GM23338 (cell line): ENCODE data around the gene PLIN4. TPM values are rescaled to one million over a fixed set of nuclear protein-coding genes. Genes with fewer than 3 reads are reported as not detected.

ENCODE experiments used
- ATAC-seq: fragments of 200-7000 bp; cut with Tn5 transposase; 3 replicates; pipeline ENCODE4 v1.9.1; 2020
- DNase-seq: peaks from one replicate; pipeline ENCODE4 v3.0.0-alpha.2; 2015; ENCODE audit warnings: low spot score
- H2AFZ ChIP-seq: fragments of 200-600 bp; sonication (generic); 2 replicates; pipeline ENCODE4 v1.8.0; 2016; ENCODE audit warnings: antibody characterized with exemption, mild to moderate bottlenecking, moderate library complexity
- H3F3A ChIP-seq: fragments of 200-600 bp; sonication (generic); replicated peaks from 2 replicates; pipeline ENCODE4 v1.8.0; 2017; ENCODE audit warnings: antibody characterized with exemption, mixed run types, low read depth
- H3K27ac ChIP-seq: fragments of 200-600 bp; sonication (generic); 2 replicates; pipeline ENCODE4 v1.6.1; 2016; ENCODE audit warnings: low read depth
- H3K27me3 ChIP-seq: fragments of 200-600 bp; sonication (generic); 2 replicates; pipeline ENCODE4 v1.8.0; 2016; ENCODE audit warnings: mild to moderate bottlenecking, mixed run types, moderate library complexity; ENCODE audit not compliant: insufficient read depth
- H3K36me3 ChIP-seq: fragments of 200-600 bp; sonication (generic); 2 replicates; pipeline ENCODE4 v1.8.0; 2016; ENCODE audit warnings: mild to moderate bottlenecking; ENCODE audit not compliant: insufficient read depth
- H3K4me1 ChIP-seq: fragments of 200-600 bp; sonication (generic); 2 replicates; pipeline ENCODE4 v1.8.0; 2016; ENCODE audit warnings: mild to moderate bottlenecking, moderate library complexity; ENCODE audit not compliant: insufficient read depth
- H3K4me2 ChIP-seq: fragments of 200-600 bp; sonication (generic); 2 replicates; pipeline ENCODE4 v1.7.1; 2017; ENCODE audit warnings: mixed run types
- H3K4me3 ChIP-seq: fragments of 200-600 bp; sonication (generic); 2 replicates; pipeline ENCODE4 v1.6.1; 2016; ENCODE audit warnings: mixed run types
- H3K79me2 ChIP-seq: fragments of 200-600 bp; sonication (generic); replicated peaks from 2 replicates; pipeline ENCODE4 v1.8.0; 2017; ENCODE audit warnings: mild to moderate bottlenecking; ENCODE audit not compliant: insufficient read depth
- H3K9me2 ChIP-seq: fragments of 200-600 bp; sonication (generic); 2 replicates; pipeline ENCODE4 v1.8.0; 2017; ENCODE audit not compliant: insufficient read depth
- H4K20me1 ChIP-seq: fragments of 200-600 bp; sonication (generic); replicated peaks from 2 replicates; pipeline ENCODE4 v1.8.0; 2017; ENCODE audit warnings: mild to moderate bottlenecking; ENCODE audit not compliant: insufficient read depth
- H3K27ac Mint-ChIP-seq: 2 replicates; pipeline ENCODE4 v1.8.0; 2020; ENCODE audit warnings: inconsistent platforms, mild to moderate bottlenecking, moderate library complexity, mixed read lengths
- H3K27me3 Mint-ChIP-seq: 3 replicates; pipeline ENCODE4 v1.8.0; 2022; ENCODE audit warnings: low read depth, mild to moderate bottlenecking, moderate library complexity, mixed read lengths, inconsistent platforms; ENCODE audit not compliant: insufficient read depth, poor library complexity
- H3K36me3 Mint-ChIP-seq: 3 replicates; pipeline ENCODE4 v1.8.0; 2021; ENCODE audit warnings: low read depth, mild to moderate bottlenecking, inconsistent platforms, moderate library complexity, mixed read lengths
- H3K4me1 Mint-ChIP-seq: 3 replicates; pipeline ENCODE4 v1.8.0; 2020; ENCODE audit warnings: mild to moderate bottlenecking, inconsistent platforms, mixed read lengths
- H3K4me3 Mint-ChIP-seq: 3 replicates; pipeline ENCODE4 v1.8.0; 2021; ENCODE audit warnings: moderate library complexity, mild to moderate bottlenecking, inconsistent platforms, mixed read lengths
- H3K9me3 Mint-ChIP-seq: 3 replicates; pipeline ENCODE4 v1.8.0; 2020; ENCODE audit warnings: moderate library complexity, mild to moderate bottlenecking, inconsistent platforms, mixed read lengths
- CREB1 ChIP-seq: fragments of 250-450 bp; sonication (Bioruptor Pico); IDR thresholded peaks from 2 replicates; pipeline ENCODE4 v1.5.0; 2020; ENCODE audit warnings: low read depth, mild to moderate bottlenecking, moderate library complexity
- CTCF ChIP-seq, 2 experiments: fragments of 200-600 bp in 1 of 2; sonication (generic) in 1 of 2; conservative IDR thresholded peaks; 2 replicates each; pipeline versions ENCODE4 v1.5.1 to v1.6.1; 2016 to 2017; ENCODE audit warnings: antibody characterized with exemption in 2 of 2, low read depth in 2 of 2, mild to moderate bottlenecking in 2 of 2, moderate library complexity in 1 of 2
- EZH2 ChIP-seq: fragments of 200-600 bp; sonication (generic); IDR thresholded peaks from one replicate; pipeline ENCODE4 v1.8.0; 2017; ENCODE audit warnings: antibody characterized with exemption, mild to moderate bottlenecking, low read depth; ENCODE audit not compliant: unreplicated experiment
- EZH2phosphoT487 ChIP-seq: fragments of 200-600 bp; sonication (generic); IDR thresholded peaks from one replicate; pipeline ENCODE4 v1.8.1; 2018; ENCODE audit warnings: antibody characterized with exemption; ENCODE audit not compliant: unreplicated experiment
- JUNB ChIP-seq: IDR thresholded peaks from one replicate; pipeline ENCODE4 v1.6.1; 2016; ENCODE audit warnings: antibody characterized with exemption; ENCODE audit not compliant: unreplicated experiment
- NANOG ChIP-seq: IDR thresholded peaks from 2 replicates; pipeline ENCODE4 v1.6.1; 2016; ENCODE audit warnings: antibody characterized with exemption, borderline replicate concordance
- POLR2AphosphoS5 ChIP-seq: IDR thresholded peaks from 2 replicates; pipeline ENCODE4 v1.6.1; 2016; ENCODE audit warnings: antibody characterized with exemption, low read depth
- STAT1 ChIP-seq: IDR thresholded peaks from one replicate; pipeline ENCODE4 v1.6.1; 2016; ENCODE audit warnings: antibody characterized with exemption; ENCODE audit not compliant: unreplicated experiment
- ZNF114 ChIP-seq: fragments of 250-450 bp; sonication (Bioruptor Pico); IDR thresholded peaks from 2 replicates; pipeline ENCODE4 v1.5.0; 2020; ENCODE audit warnings: mild to moderate bottlenecking, moderate library complexity
- ZNF331 ChIP-seq: fragments of 250-450 bp; sonication (Bioruptor Pico); IDR thresholded peaks from 2 replicates; pipeline ENCODE4 v1.5.0; 2020; ENCODE audit warnings: low read depth, mild to moderate bottlenecking, moderate library complexity
- polyA plus RNA-seq: library from polyadenylated mRNA; unstranded; fragments of >200 nt; fragmentation: Nextera tagmentation; extraction: Ambion mirVana; gene quantifications from 2 replicates; pipeline ENCODE4 v1.2.1, GENCODE V29; 2016
- total RNA-seq: library from RNA; depleted of rRNA; stranded (reverse); fragments of >200 nt; shearing (Covaris generic); gene quantifications from 2 replicates; pipeline ENCODE4 v1.2.3, GENCODE V29; 2014
- TF ChIP-seq, protein P1 (sequence below): IDR thresholded peaks from 2 replicates; pipeline ENCODE4 v1.6.1; 2016; ENCODE audit warnings: antibody characterized with exemption
- TF ChIP-seq, protein P2 (sequence below): IDR thresholded peaks from one replicate; pipeline ENCODE4 v1.6.1; 2018; ENCODE audit warnings: antibody characterized with exemption; ENCODE audit not compliant: unreplicated experiment
- TF ChIP-seq, protein P3 (sequence below): fragments of 250-450 bp; sonication (Bioruptor Pico); IDR thresholded peaks from 2 replicates; pipeline ENCODE4 v1.5.0; 2020; ENCODE audit warnings: mild to moderate bottlenecking, moderate library complexity

PLIN4 gene
- total and polyA plus RNA-seq, 2 experiments from 2014 or later = 0.19 to 0.59 TPM

GRCh38 chr19:4539693-4540581, 21.7 kb upstream of the PLIN4 start, which contains the start of gene LRG1:
TSS of gene LRG1 (minus strand) at chr19:4540036. CDS start at chr19:4540013, 23 bp downstream.
- H4K20me1 ChIP-seq = no peaks in the 10 kb centered on the region
- no peaks in the 10 kb centered on the region; the same call in 1 of the 2 replicates for H3K4me1 ChIP-seq
- Mint-ChIP-seq H3K27ac (no peak within 1 kb of the TSS; the same call in 1 of the 2 replicates), H3K36me3 (no peaks in the 10 kb centered on the region), H3K27me3 (peaks cover 7% of the 10 kb centered on the region), H3K9me3 (peaks cover 6% of the 10 kb centered on the region; the same call in 1 of the 3 replicates), H3K4me1 (peaks cover 10% of the 10 kb centered on the region), H3K4me3 (peak within 1 kb of the TSS; percentile 21; the same call in 2 of the 3 replicates)
- H3K4me3 ChIP-seq = no peak within 1 kb of the TSS
- H3K27ac ChIP-seq = no peak within 1 kb of the TSS
- TF ChIP-seq, protein P1, sequence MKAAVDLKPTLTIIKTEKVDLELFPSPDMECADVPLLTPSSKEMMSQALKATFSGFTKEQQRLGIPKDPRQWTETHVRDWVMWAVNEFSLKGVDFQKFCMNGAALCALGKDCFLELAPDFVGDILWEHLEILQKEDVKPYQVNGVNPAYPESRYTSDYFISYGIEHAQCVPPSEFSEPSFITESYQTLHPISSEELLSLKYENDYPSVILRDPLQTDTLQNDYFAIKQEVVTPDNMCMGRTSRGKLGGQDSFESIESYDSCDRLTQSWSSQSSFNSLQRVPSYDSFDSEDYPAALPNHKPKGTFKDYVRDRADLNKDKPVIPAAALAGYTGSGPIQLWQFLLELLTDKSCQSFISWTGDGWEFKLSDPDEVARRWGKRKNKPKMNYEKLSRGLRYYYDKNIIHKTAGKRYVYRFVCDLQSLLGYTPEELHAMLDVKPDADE = no peak
- TF ChIP-seq EZH2 = no peak
- no peak for TF ChIP-seq CREB1 (CRISPR knock-in tag)
- TF ChIP-seq EZH2phosphoT487 = no peak
- TF ChIP-seq, protein P2, sequence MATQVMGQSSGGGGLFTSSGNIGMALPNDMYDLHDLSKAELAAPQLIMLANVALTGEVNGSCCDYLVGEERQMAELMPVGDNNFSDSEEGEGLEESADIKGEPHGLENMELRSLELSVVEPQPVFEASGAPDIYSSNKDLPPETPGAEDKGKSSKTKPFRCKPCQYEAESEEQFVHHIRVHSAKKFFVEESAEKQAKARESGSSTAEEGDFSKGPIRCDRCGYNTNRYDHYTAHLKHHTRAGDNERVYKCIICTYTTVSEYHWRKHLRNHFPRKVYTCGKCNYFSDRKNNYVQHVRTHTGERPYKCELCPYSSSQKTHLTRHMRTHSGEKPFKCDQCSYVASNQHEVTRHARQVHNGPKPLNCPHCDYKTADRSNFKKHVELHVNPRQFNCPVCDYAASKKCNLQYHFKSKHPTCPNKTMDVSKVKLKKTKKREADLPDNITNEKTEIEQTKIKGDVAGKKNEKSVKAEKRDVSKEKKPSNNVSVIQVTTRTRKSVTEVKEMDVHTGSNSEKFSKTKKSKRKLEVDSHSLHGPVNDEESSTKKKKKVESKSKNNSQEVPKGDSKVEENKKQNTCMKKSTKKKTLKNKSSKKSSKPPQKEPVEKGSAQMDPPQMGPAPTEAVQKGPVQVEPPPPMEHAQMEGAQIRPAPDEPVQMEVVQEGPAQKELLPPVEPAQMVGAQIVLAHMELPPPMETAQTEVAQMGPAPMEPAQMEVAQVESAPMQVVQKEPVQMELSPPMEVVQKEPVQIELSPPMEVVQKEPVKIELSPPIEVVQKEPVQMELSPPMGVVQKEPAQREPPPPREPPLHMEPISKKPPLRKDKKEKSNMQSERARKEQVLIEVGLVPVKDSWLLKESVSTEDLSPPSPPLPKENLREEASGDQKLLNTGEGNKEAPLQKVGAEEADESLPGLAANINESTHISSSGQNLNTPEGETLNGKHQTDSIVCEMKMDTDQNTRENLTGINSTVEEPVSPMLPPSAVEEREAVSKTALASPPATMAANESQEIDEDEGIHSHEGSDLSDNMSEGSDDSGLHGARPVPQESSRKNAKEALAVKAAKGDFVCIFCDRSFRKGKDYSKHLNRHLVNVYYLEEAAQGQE = no peak
- TF ChIP-seq STAT1 = no peak
- no peak for TF ChIP-seq ZNF331
- TF ChIP-seq CTCF (conservative IDR thresholded peaks at IDR 0.05; ENCODE audit: low read depth in 2 of 2) = no peak
- TF ChIP-seq JUNB = no peak
- TF ChIP-seq, protein P3, sequence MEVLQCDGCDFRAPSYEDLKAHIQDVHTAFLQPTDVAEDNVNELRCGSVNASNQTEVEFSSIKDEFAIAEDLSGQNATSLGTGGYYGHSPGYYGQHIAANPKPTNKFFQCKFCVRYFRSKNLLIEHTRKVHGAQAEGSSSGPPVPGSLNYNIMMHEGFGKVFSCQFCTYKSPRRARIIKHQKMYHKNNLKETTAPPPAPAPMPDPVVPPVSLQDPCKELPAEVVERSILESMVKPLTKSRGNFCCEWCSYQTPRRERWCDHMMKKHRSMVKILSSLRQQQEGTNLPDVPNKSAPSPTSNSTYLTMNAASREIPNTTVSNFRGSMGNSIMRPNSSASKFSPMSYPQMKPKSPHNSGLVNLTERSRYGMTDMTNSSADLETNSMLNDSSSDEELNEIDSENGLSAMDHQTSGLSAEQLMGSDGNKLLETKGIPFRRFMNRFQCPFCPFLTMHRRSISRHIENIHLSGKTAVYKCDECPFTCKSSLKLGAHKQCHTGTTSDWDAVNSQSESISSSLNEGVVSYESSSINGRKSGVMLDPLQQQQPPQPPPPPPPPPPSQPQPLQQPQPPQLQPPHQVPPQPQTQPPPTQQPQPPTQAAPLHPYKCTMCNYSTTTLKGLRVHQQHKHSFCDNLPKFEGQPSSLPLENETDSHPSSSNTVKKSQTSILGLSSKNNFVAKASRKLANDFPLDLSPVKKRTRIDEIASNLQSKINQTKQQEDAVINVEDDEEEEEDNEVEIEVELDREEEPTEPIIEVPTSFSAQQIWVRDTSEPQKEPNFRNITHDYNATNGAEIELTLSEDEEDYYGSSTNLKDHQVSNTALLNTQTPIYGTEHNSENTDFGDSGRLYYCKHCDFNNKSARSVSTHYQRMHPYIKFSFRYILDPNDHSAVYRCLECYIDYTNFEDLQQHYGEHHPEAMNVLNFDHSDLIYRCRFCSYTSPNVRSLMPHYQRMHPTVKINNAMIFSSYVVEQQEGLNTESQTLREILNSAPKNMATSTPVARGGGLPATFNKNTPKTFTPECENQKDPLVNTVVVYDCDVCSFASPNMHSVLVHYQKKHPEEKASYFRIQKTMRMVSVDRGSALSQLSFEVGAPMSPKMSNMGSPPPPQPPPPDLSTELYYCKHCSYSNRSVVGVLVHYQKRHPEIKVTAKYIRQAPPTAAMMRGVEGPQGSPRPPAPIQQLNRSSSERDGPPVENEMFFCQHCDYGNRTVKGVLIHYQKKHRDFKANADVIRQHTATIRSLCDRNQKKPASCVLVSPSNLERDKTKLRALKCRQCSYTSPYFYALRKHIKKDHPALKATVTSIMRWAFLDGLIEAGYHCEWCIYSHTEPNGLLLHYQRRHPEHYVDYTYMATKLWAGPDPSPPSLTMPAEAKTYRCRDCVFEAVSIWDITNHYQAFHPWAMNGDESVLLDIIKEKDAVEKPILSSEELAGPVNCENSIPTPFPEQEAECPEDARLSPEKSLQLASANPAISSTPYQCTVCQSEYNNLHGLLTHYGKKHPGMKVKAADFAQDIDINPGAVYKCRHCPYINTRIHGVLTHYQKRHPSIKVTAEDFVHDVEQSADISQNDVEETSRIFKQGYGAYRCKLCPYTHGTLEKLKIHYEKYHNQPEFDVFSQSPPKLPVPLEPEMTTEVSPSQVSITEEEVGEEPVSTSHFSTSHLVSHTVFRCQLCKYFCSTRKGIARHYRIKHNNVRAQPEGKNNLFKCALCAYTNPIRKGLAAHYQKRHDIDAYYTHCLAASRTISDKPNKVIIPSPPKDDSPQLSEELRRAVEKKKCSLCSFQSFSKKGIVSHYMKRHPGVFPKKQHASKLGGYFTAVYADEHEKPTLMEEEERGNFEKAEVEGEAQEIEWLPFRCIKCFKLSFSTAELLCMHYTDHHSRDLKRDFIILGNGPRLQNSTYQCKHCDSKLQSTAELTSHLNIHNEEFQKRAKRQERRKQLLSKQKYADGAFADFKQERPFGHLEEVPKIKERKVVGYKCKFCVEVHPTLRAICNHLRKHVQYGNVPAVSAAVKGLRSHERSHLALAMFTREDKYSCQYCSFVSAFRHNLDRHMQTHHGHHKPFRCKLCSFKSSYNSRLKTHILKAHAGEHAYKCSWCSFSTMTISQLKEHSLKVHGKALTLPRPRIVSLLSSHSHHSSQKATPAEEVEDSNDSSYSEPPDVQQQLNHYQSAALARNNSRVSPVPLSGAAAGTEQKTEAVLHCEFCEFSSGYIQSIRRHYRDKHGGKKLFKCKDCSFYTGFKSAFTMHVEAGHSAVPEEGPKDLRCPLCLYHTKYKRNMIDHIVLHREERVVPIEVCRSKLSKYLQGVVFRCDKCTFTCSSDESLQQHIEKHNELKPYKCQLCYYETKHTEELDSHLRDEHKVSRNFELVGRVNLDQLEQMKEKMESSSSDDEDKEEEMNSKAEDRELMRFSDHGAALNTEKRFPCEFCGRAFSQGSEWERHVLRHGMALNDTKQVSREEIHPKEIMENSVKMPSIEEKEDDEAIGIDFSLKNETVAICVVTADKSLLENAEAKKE (CRISPR knock-in tag) = no peak
- TF ChIP-seq POLR2AphosphoS5 = no peak
- TF ChIP-seq ZNF114 (CRISPR knock-in tag) = no peak
- no peak for TF ChIP-seq NANOG
- no peaks in the 10 kb centered on the region for H3K36me3 ChIP-seq
- no peaks in the 10 kb centered on the region for H3K9me2 ChIP-seq
- 0 out of 2 replicates have a peak within 1 kb of the TSS, but pooled peaks have one; percentile 38 for H3K4me2 ChIP-seq
- no peaks in the 10 kb centered on the region for H3F3A ChIP-seq
- 0 out of 2 replicates have a peak, but pooled peaks cover 3% of the 10 kb centered on the region for H3K27me3 ChIP-seq
- DNase-seq (peak; percentile 54), ATAC-seq (peak; percentile 23)
- H3K79me2 ChIP-seq = no peaks in the 10 kb centered on the region
- H2AFZ ChIP-seq = no peak within 1 kb of the TSS
